OCI-LY1 (cell line): ENCODE results near the gene GRIP1.

Experiments
- H2AFZ ChIP-seq: fragments of 200-600 bp; sonication (generic), shearing (Covaris generic); 2 replicates; pipeline ENCODE4 v1.6.0; 2014; ENCODE audit warnings: antibody characterized with exemption, mild to moderate bottlenecking, low read length
- H3F3A ChIP-seq: fragments of 200-600 bp; sonication (generic), shearing (Covaris generic); 2 replicates; pipeline ENCODE4 v1.6.0; 2014; ENCODE audit warnings: mild to moderate bottlenecking, antibody characterized with exemption, low read length, moderate library complexity; ENCODE audit not compliant: insufficient read depth
- H3K27ac ChIP-seq: fragments of 200-600 bp; sonication (generic); 2 replicates; pipeline ENCODE4 v1.5.1; 2014; ENCODE audit warnings: low read length, mixed run types, mild to moderate bottlenecking, low read depth; ENCODE audit not compliant: poor library complexity, severe bottlenecking
- H3K27me3 ChIP-seq: fragments of 200-600 bp; sonication (generic); 2 replicates; pipeline ENCODE4 v1.6.0; 2014; ENCODE audit warnings: antibody characterized with exemption, mild to moderate bottlenecking, low read length, moderate library complexity; ENCODE audit not compliant: insufficient read depth
- H3K36me3 ChIP-seq: fragments of 200-600 bp; sonication (generic); 2 replicates; pipeline ENCODE4 v1.6.1; 2014; ENCODE audit warnings: mild to moderate bottlenecking, antibody characterized with exemption, low read length, moderate library complexity, mixed read lengths; ENCODE audit not compliant: insufficient read depth
- H3K4me1 ChIP-seq: fragments of 200-600 bp; sonication (generic); 2 replicates; pipeline ENCODE4 v1.5.1; 2014; ENCODE audit warnings: mild to moderate bottlenecking, low read length, moderate library complexity; ENCODE audit not compliant: insufficient read depth, severe bottlenecking
- H3K4me2 ChIP-seq: fragments of 200-600 bp; sonication (generic), shearing (Covaris generic); 2 replicates; pipeline ENCODE4 v1.6.1; 2014; ENCODE audit warnings: low read length
- H3K4me3 ChIP-seq: fragments of 200-600 bp; sonication (generic); 2 replicates; pipeline ENCODE4 v1.5.1; 2014; ENCODE audit warnings: low read length, low read depth, mild to moderate bottlenecking, mixed read lengths; ENCODE audit not compliant: poor library complexity, severe bottlenecking
- H3K79me2 ChIP-seq: fragments of 200-600 bp; shearing (Covaris generic); 2 replicates; pipeline ENCODE4 v1.6.1; 2016; ENCODE audit warnings: mixed run types, low read length, mixed read lengths; ENCODE audit not compliant: insufficient read depth
- H3K9ac ChIP-seq: fragments of 200-600 bp; sonication (generic), shearing (Covaris generic); 2 replicates; pipeline ENCODE4 v1.6.1; 2014; ENCODE audit warnings: mild to moderate bottlenecking, low read length, mixed read lengths
- H3K9me2 ChIP-seq: fragments of 200-600 bp; sonication (generic), shearing (Covaris generic); 2 replicates; pipeline ENCODE4 v1.6.1; 2014; ENCODE audit warnings: low read depth, mild to moderate bottlenecking, low read length, mixed read lengths
- H3K9me3 ChIP-seq: fragments of 200-600 bp; shearing (Covaris generic); 2 replicates; pipeline ENCODE4 v1.6.1; 2014; ENCODE audit warnings: low read length, mixed read lengths
- H4K20me1 ChIP-seq: fragments of 200-600 bp; sonication (generic), shearing (Covaris generic); 2 replicates; pipeline ENCODE4 v1.6.0; 2016; ENCODE audit warnings: mild to moderate bottlenecking, low read length; ENCODE audit not compliant: insufficient read depth
- EZH2 ChIP-seq: fragments of 200-600 bp; sonication (generic), shearing (Covaris generic); IDR thresholded peaks from 2 replicates; pipeline ENCODE4 v1.8.0; 2017; ENCODE audit warnings: borderline replicate concordance, mixed run types, mild to moderate bottlenecking, antibody characterized with exemption, low read length, moderate library complexity, mixed read lengths
- TF ChIP-seq, protein P1 (sequence below): fragments of 200-600 bp; sonication (generic), shearing (Covaris generic); IDR thresholded peaks from 2 replicates; pipeline ENCODE4 v1.5.1; 2017; ENCODE audit warnings: mild to moderate bottlenecking, antibody characterized with exemption, low read length, moderate library complexity, mixed read lengths

The GRIP1 gene

GRCh38 chr12:66603461-66603860 lies 75.4 kb downstream of the GRIP1 start:
- H4K20me1 ChIP-seq, result no peaks in the 10 kb centered on the region
- H3K4me1 ChIP-seq, result peaks cover 45% of the 10 kb centered on the region
- no peaks in the 10 kb centered on the region for H3K9me3 ChIP-seq
- no peak overlapping the region for H3K4me2 ChIP-seq
- H2AFZ ChIP-seq, result no peak overlapping the region
- H3K36me3 ChIP-seq, result no peaks in the 10 kb centered on the region
- H3K27ac ChIP-seq, result no peak overlapping the region
- H3F3A ChIP-seq, result no peaks in the 10 kb centered on the region
- no peak overlapping the region for H3K4me3 ChIP-seq
- H3K79me2 ChIP-seq, result no peaks in the 10 kb centered on the region
- TF ChIP-seq, protein P1, sequence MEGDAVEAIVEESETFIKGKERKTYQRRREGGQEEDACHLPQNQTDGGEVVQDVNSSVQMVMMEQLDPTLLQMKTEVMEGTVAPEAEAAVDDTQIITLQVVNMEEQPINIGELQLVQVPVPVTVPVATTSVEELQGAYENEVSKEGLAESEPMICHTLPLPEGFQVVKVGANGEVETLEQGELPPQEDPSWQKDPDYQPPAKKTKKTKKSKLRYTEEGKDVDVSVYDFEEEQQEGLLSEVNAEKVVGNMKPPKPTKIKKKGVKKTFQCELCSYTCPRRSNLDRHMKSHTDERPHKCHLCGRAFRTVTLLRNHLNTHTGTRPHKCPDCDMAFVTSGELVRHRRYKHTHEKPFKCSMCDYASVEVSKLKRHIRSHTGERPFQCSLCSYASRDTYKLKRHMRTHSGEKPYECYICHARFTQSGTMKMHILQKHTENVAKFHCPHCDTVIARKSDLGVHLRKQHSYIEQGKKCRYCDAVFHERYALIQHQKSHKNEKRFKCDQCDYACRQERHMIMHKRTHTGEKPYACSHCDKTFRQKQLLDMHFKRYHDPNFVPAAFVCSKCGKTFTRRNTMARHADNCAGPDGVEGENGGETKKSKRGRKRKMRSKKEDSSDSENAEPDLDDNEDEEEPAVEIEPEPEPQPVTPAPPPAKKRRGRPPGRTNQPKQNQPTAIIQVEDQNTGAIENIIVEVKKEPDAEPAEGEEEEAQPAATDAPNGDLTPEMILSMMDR, result no peak
- no peak for TF ChIP-seq EZH2
- no peaks in the 10 kb centered on the region for H3K27me3 ChIP-seq
- no peak overlapping the region for H3K9ac ChIP-seq
- no peaks in the 10 kb centered on the region for H3K9me2 ChIP-seq

GRCh38 chr12:66602483-66603143 lies 76.3 kb downstream of the GRIP1 start:
- Histone ChIP-seq H3K79me2 (no peaks in the 10 kb centered on the region), H3K4me3 (no peak overlapping the region), H2AFZ (no peak overlapping the region), H3F3A (no peaks in the 10 kb centered on the region), H3K27ac (no peak overlapping the region), H3K4me2 (no peak overlapping the region), H3K27me3 (no peaks in the 10 kb centered on the region), H4K20me1 (no peaks in the 10 kb centered on the region), H3K9ac (no peak overlapping the region), H3K9me2 (no peaks in the 10 kb centered on the region), H3K4me1 (peaks cover 53% of the 10 kb centered on the region), H3K9me3 (no peaks in the 10 kb centered on the region), H3K36me3 (no peaks in the 10 kb centered on the region)
- TF ChIP-seq, protein P1, result no peak
- no peak for TF ChIP-seq EZH2

GRCh38 chr12:66600903-66601302 lies 78.0 kb downstream of the GRIP1 start:
- H3K79me2 ChIP-seq, result no peaks in the 10 kb centered on the region
- H3K9ac ChIP-seq, result no peak overlapping the region; the same call in 1 of the 2 replicates
- H3K9me2 ChIP-seq, result no peaks in the 10 kb centered on the region
- no peak overlapping the region for H3K4me3 ChIP-seq
- H3K4me2 ChIP-seq, result peak overlapping the region; percentile 29; the same call in 1 of the 2 replicates
- H3F3A ChIP-seq, result no peaks in the 10 kb centered on the region
- no peaks in the 10 kb centered on the region for H3K27me3 ChIP-seq
- peaks cover 53% of the 10 kb centered on the region for H3K4me1 ChIP-seq
- TF ChIP-seq, protein P1, result no peak
- no peak for TF ChIP-seq EZH2
- 0 out of 2 replicates have a peak overlapping the region, but pooled peaks have one; percentile 30 for H2AFZ ChIP-seq
- H3K9me3 ChIP-seq, result no peaks in the 10 kb centered on the region
- H4K20me1 ChIP-seq, result no peaks in the 10 kb centered on the region
- H3K36me3 ChIP-seq, result no peaks in the 10 kb centered on the region
- H3K27ac ChIP-seq, result peak overlapping the region; percentile 49
